K562 (cell line): ENCODE results near the gene NAPEPLD. TPM values are rescaled to one million over a fixed set of nuclear protein-coding genes. Genes with fewer than 3 reads are reported as not detected.

Experiments
- ATAC-seq: fragments of 200-7000 bp; cut with Tn5 transposase; 3 replicates; pipeline ENCODE4 v1.9.1; 2020; ENCODE audit warnings: moderate library complexity
- BruUV-seq: library from RNA; stranded (reverse); fragments of 400-500 nt; replicated peaks from 2 replicates; lab custom pipeline; 2021; lab: Mats Ljungman, UMichigan
- CTCF ChIA-PET: fragments of 300-600 bp; formaldehyde crosslinking; extraction: SDS; loops from one replicate; lab custom pipeline; 2021; ENCODE audit warnings: low intra/inter-chr PET ratio; lab: Yijun Ruan, JAX
- POLR2A ChIA-PET: fragments of 300-600, 350-650 bp; sonication (Branson Sonifier 250); formaldehyde crosslinking; extraction: SDS; loops from one replicate; lab custom pipeline; 2021; ENCODE audit warnings: antibody characterized with exemption, inconsistent platforms; lab: Yijun Ruan, JAX
- DNase-seq, 4 experiments: peaks; one replicate each; pipeline versions ENCODE4 v3.0.0 to v3.0.0-alpha.2; 2011 to 2018; ENCODE audit warnings: low spot score in 3 of 4, mixed read lengths in 3 of 4; ENCODE audit errors: extremely low read depth in 1 of 4
- FAIRE-seq: peaks from 2 replicates; lab custom pipeline; 2011; peaks lifted over from hg19 to GRCh38; lab: Jason Lieb, UNC
- H2AFZ ChIP-seq: 2 replicates; pipeline ENCODE4 v1.6.0; 2011; ENCODE audit warnings: low read depth, low read length, control low read depth, inconsistent platforms
- H3K27ac ChIP-seq: fragments of 200-600 bp; 3 replicates; pipeline ENCODE4 v1.8.0; 2011; ENCODE audit warnings: low read depth, mild to moderate bottlenecking, control low read depth, inconsistent platforms, low read length, moderate library complexity, mixed read lengths; ENCODE audit errors: extremely low read depth
- H3K27me3 ChIP-seq, 2 experiments: fragments of 300-600 bp in 1 of 2; 2 replicates in 1 of 2; 3 replicates in 1 of 2; pipeline versions ENCODE4 v1.6.0 to v1.8.0; 2011; ENCODE audit warnings: inconsistent platforms in 2 of 2, low read length in 2 of 2, mild to moderate bottlenecking in 1 of 2, mixed read lengths in 1 of 2, moderate library complexity in 1 of 2; ENCODE audit not compliant: control insufficient read depth in 2 of 2, insufficient read depth in 2 of 2
- H3K36me3 ChIP-seq: fragments of 300-600 bp; 3 replicates; pipeline ENCODE4 v1.8.0; 2011; ENCODE audit warnings: mild to moderate bottlenecking, low read length, inconsistent platforms; ENCODE audit not compliant: control insufficient read depth, insufficient read depth
- H3K4me1 ChIP-seq, 2 experiments: fragments of 200-600 bp in 1 of 2; replicated peaks in 1 of 2; 2 replicates in 1 of 2; 3 replicates in 1 of 2; pipeline versions ENCODE4 v1.5.1 to v1.8.0; 2011; ENCODE audit warnings: inconsistent platforms in 2 of 2, low read length in 2 of 2, mild to moderate bottlenecking in 1 of 2, mixed read lengths in 1 of 2, moderate library complexity in 1 of 2; ENCODE audit not compliant: control insufficient read depth in 2 of 2, insufficient read depth in 2 of 2
- H3K4me2 ChIP-seq: 2 replicates; pipeline ENCODE4 v1.6.1; 2011; ENCODE audit warnings: low read length, control low read depth, inconsistent platforms, mixed read lengths; ENCODE audit not compliant: insufficient read depth
- H3K4me3 ChIP-seq: fragments of 200-600 bp; sonication (generic), shearing (Covaris generic); 2 replicates; pipeline ENCODE4 v1.5.1; 2016; ENCODE audit warnings: control low read depth, inconsistent platforms
- H3K79me2 ChIP-seq: fragments of 200-600 bp; 3 replicates; pipeline ENCODE4 v1.8.0; 2011; ENCODE audit warnings: low read length, inconsistent platforms; ENCODE audit not compliant: control insufficient read depth, insufficient read depth
- H3K9ac ChIP-seq, 2 experiments: 2 replicates each; pipeline versions ENCODE4 v1.6.0 to v1.6.1; 2011; ENCODE audit warnings: low read depth in 2 of 2, low read length in 2 of 2, control low read depth in 1 of 2, inconsistent platforms in 1 of 2, mild to moderate bottlenecking in 1 of 2, mixed read lengths in 1 of 2; ENCODE audit not compliant: insufficient read depth in 1 of 2
- H3K9me1 ChIP-seq: one replicate; pipeline ENCODE4 v1.6.0; 2011; ENCODE audit warnings: inconsistent platforms, mild to moderate bottlenecking, low read length, moderate library complexity; ENCODE audit not compliant: control insufficient read depth, insufficient read depth
- H3K9me3 ChIP-seq: replicated peaks from 2 replicates; pipeline ENCODE4 v1.5.1; 2011; ENCODE audit warnings: low read depth, low read length, inconsistent platforms; ENCODE audit not compliant: control insufficient read depth, insufficient read depth
- H4K20me1 ChIP-seq: replicated peaks from 2 replicates; pipeline ENCODE4 v1.6.1; 2011; ENCODE audit warnings: low read length, inconsistent platforms, mixed read lengths; ENCODE audit not compliant: control insufficient read depth, insufficient read depth
- CREM ChIP-seq: IDR thresholded peaks from 2 replicates; pipeline ENCODE4 v1.6.1; 2014; ENCODE audit warnings: antibody characterized with exemption, low read depth
- HEY1 ChIP-seq: fragments of 250-450 bp; sonication (Bioruptor Pico); IDR thresholded peaks from 2 replicates; pipeline ENCODE4 v1.5.0; 2020; ENCODE audit warnings: mild to moderate bottlenecking, moderate library complexity, borderline replicate concordance
- IFI16 ChIP-seq: fragments of 250-450 bp; sonication (Bioruptor Pico); IDR thresholded peaks from 2 replicates; pipeline ENCODE4 v2.1.2; 2022; ENCODE audit warnings: mild to moderate bottlenecking, inconsistent platforms
- RAD21 ChIP-seq, 2 experiments: fragments of 250-450 bp in 1 of 2; fragments of 450-650 bp in 1 of 2; sonication (Bioruptor Pico) in 1 of 2; formaldehyde crosslinking in 1 of 2; IDR thresholded peaks in 1 of 2; conservative IDR thresholded peaks in 1 of 2; 2 replicates each; pipeline versions ENCODE4 v1.4.0 to v1.8.0; 2020 to 2022; ENCODE audit warnings: mild to moderate bottlenecking in 2 of 2, moderate library complexity in 1 of 2
- RAD51 ChIP-seq: fragments of 450-650 bp; IDR thresholded peaks from 2 replicates; pipeline ENCODE4 v1.7.1; 2016; ENCODE audit warnings: low read depth, mild to moderate bottlenecking, borderline replicate concordance
- RUNX1 ChIP-seq: sonication (generic); IDR thresholded peaks from 2 replicates; pipeline ENCODE4 v1.6.1; 2016; ENCODE audit warnings: antibody characterized with exemption, low read depth
- SMAD3 ChIP-seq: fragments of 450-650 bp; formaldehyde crosslinking; conservative IDR thresholded peaks from 2 replicates; pipeline ENCODE4 v1.4.0; 2020; ENCODE audit warnings: mild to moderate bottlenecking
- SRSF7 ChIP-seq: fragments of 200-400 bp; formaldehyde crosslinking; optimal IDR thresholded peaks from 2 replicates; pipeline ENCODE3; 2017; ENCODE audit warnings: mild to moderate bottlenecking, low read depth, low read length
- ZC3H4 ChIP-seq: sonication (generic); formaldehyde crosslinking; IDR thresholded peaks from 2 replicates; pipeline ENCODE4 v1.9.0; 2021; ENCODE audit warnings: missing genetic modification reagents, borderline replicate concordance
- ZC3H8 ChIP-seq: fragments of 450-650 bp; IDR thresholded peaks from 2 replicates; pipeline ENCODE4 v1.6.1; 2017
- ZFP1 ChIP-seq: fragments of 450-650 bp; formaldehyde crosslinking; IDR thresholded peaks from 2 replicates; pipeline ENCODE4 v1.4.0; 2020; ENCODE audit warnings: mild to moderate bottlenecking, mixed read lengths
- ZNF124 ChIP-seq: sonication (generic); formaldehyde crosslinking; IDR thresholded peaks from 2 replicates; pipeline ENCODE4 v1.8.1; 2022; ENCODE audit warnings: missing genetic modification reagents
- in situ Hi-C: fragments of 300-500 bp; cut with MboI; formaldehyde crosslinking; loops from 4 replicates; pipeline ENCODE4 v1.15.0; 2018; ENCODE audit warnings: inconsistent platforms, mixed read lengths
- intact Hi-C: fragments of 100-400 bp; cut with micrococcal nuclease; formaldehyde crosslinking; loops from 2 replicates; pipeline ENCODE4 v1.14.2; 2022
- polyA plus RNA-seq, 8 experiments: library from polyadenylated mRNA; depleted of rRNA in 4 of 8; stranded (reverse) in 5 of 8; unstranded in 3 of 8; fragments of >200 nt; fragmentation: Nextera tagmentation in 2 of 8; fragmentation: Illumina TruSeq in 1 of 8; extraction: Ambion mirVana in 2 of 8; extraction: Trizol in 1 of 8; gene quantifications; 2 replicates each; pipeline versions ENCODE4 v1.2.1 to v1.2.3, GENCODE V29; 2011 to 2014; ENCODE audit warnings: inconsistent platforms in 1 of 8, missing spikeins in 1 of 8
- total RNA-seq, 7 experiments: library from RNA; depleted of rRNA in 6 of 7; stranded (reverse); fragments of >200 nt in 6 of 7; fragmentation: Illumina TruSeq in 2 of 7; extraction: Trizol in 2 of 7; gene quantifications; 2 replicates each; pipeline versions ENCODE4 v1.2.1 to v1.2.3, GENCODE V29; 2011 to 2021; ENCODE audit warnings: low replicate concordance in 1 of 7
- TF ChIP-seq, protein P1 (sequence below): sonication (generic); IDR thresholded peaks from 2 replicates; pipeline ENCODE4 v1.6.1; 2016
- TF ChIP-seq, protein P2 (sequence below), 2 experiments: fragments of 150-350 bp in 1 of 2; IDR thresholded peaks; 2 replicates each; pipeline ENCODE4 v1.6.1; 2012 to 2016; ENCODE audit warnings: low read depth in 2 of 2, low read length in 2 of 2, mild to moderate bottlenecking in 1 of 2, moderate library complexity in 1 of 2
- TF ChIP-seq, protein P3 (sequence below): fragments of 250-450 bp; sonication (Bioruptor Pico); IDR thresholded peaks from 2 replicates; pipeline ENCODE4 v1.4.0; 2020; ENCODE audit warnings: mild to moderate bottlenecking

Gene NAPEPLD
- total and polyA plus RNA-seq, 9 of the 15 experiments (the other 6 are each of a cell fraction or from before 2014, with no cell fraction given), result 3.2 to 11.0 (median 7.5) TPM

DNA sequence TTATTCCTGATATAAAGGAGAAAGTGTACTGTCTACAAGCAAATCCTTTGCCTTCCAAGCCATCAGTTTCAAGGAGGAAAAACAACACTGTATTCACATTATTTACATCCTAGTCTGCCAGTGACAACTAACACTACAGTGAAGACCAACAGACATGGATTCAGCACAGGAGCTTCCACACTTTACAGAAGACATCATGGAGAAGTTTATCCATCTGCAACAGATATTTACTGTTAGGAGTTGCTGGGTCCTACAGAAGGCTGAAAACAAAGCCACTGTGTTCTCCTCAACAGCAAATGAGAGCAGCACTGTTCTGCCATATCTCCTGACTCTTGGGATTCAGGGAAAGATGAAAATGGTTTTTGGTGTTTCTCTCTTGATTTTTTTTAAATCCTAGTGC is 31.9 kb downstream of the NAPEPLD start:
- DNase-seq, result no peak
- no peak for FAIRE-seq

More for the DNA sequence above, 31.9 kb downstream of the NAPEPLD start:
- Histone ChIP-seq H3K36me3 (peaks cover 29% of the 10 kb centered on the region), H2AFZ (no peak overlapping the region), H3K4me2 (no peak overlapping the region), H3K9ac (no peak overlapping the region), H3K79me2 (no peaks in the 10 kb centered on the region)
- in situ Hi-C loops, result no loop called here
- CTCF ChIA-PET, result no interaction called here
- TF ChIP-seq RAD21 (CRISPR knock-in tag; conservative IDR thresholded peaks at IDR 0.05 in 1 of 2, IDR thresholded peaks at IDR 0.05 in 1 of 2) (no peak), ZFP1 (CRISPR knock-in tag) (no peak), SRSF7 (no peak), ZNF124 (CRISPR knock-in tag) (no peak), ZC3H8 (no peak), SMAD3 (no peak), RUNX1 (no peak), IFI16 (CRISPR knock-in tag) (no peak), RAD51 (no peak), CREM (no peak), HEY1 (CRISPR knock-in tag) (no peak), ZC3H4 (no peak)
- TF ChIP-seq, protein P1, sequence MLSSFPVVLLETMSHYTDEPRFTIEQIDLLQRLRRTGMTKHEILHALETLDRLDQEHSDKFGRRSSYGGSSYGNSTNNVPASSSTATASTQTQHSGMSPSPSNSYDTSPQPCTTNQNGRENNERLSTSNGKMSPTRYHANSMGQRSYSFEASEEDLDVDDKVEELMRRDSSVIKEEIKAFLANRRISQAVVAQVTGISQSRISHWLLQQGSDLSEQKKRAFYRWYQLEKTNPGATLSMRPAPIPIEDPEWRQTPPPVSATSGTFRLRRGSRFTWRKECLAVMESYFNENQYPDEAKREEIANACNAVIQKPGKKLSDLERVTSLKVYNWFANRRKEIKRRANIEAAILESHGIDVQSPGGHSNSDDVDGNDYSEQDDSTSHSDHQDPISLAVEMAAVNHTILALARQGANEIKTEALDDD, result no peak
- TF ChIP-seq, protein P2, sequence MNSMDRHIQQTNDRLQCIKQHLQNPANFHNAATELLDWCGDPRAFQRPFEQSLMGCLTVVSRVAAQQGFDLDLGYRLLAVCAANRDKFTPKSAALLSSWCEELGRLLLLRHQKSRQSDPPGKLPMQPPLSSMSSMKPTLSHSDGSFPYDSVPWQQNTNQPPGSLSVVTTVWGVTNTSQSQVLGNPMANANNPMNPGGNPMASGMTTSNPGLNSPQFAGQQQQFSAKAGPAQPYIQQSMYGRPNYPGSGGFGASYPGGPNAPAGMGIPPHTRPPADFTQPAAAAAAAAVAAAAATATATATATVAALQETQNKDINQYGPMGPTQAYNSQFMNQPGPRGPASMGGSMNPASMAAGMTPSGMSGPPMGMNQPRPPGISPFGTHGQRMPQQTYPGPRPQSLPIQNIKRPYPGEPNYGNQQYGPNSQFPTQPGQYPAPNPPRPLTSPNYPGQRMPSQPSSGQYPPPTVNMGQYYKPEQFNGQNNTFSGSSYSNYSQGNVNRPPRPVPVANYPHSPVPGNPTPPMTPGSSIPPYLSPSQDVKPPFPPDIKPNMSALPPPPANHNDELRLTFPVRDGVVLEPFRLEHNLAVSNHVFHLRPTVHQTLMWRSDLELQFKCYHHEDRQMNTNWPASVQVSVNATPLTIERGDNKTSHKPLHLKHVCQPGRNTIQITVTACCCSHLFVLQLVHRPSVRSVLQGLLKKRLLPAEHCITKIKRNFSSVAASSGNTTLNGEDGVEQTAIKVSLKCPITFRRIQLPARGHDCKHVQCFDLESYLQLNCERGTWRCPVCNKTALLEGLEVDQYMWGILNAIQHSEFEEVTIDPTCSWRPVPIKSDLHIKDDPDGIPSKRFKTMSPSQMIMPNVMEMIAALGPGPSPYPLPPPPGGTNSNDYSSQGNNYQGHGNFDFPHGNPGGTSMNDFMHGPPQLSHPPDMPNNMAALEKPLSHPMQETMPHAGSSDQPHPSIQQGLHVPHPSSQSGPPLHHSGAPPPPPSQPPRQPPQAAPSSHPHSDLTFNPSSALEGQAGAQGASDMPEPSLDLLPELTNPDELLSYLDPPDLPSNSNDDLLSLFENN (IDR thresholded peaks at IDR 0.05; ENCODE audit: low read depth in 2 of 2, low read length in 2 of 2), result no peak
- TF ChIP-seq, protein P3, sequence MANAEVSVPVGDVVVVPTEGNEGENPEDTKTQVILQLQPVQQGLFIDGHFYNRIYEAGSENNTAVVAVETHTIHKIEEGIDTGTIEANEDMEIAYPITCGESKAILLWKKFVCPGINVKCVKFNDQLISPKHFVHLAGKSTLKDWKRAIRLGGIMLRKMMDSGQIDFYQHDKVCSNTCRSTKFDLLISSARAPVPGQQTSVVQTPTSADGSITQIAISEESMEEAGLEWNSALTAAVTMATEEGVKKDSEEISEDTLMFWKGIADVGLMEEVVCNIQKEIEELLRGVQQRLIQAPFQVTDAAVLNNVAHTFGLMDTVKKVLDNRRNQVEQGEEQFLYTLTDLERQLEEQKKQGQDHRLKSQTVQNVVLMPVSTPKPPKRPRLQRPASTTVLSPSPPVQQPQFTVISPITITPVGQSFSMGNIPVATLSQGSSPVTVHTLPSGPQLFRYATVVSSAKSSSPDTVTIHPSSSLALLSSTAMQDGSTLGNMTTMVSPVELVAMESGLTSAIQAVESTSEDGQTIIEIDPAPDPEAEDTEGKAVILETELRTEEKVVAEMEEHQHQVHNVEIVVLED (CRISPR knock-in tag), result no peak
- TF ChIP-seq, all 486 proteins: peak for 0
- ATAC-seq, result no peak
- no peaks in the 10 kb centered on the region for H3K9me1 ChIP-seq
- H3K27ac ChIP-seq, result no peak overlapping the region
- no peaks in the 10 kb centered on the region for H3K9me3 ChIP-seq
- H3K27me3 ChIP-seq, result no peaks in the 10 kb centered on the region
- no TSS peak for BruUV-seq
- peaks cover 11 to 27% of the 10 kb centered on the region in 2 experiments for H3K4me1 ChIP-seq
- no peak overlapping the region for H3K4me3 ChIP-seq
- intact Hi-C loops, result no loop called here
- 0 out of 2 replicates have a peak, but pooled peaks cover 4% of the 10 kb centered on the region for H4K20me1 ChIP-seq
- POLR2A ChIA-PET, result no interaction called here
